Neural cell (in vitro differentiated cells): ENCODE results near the gene PARL. TPM values are rescaled to one million over a fixed set of nuclear protein-coding genes. Genes with fewer than 3 reads are reported as not detected.

Source experiments
- H2AFZ ChIP-seq: fragments of 200-600, 300-800 bp; sonication (generic), shearing (Covaris generic); 2 replicates; pipeline ENCODE4 v1.6.0; 2014; ENCODE audit warnings: low read depth, mild to moderate bottlenecking, antibody characterized with exemption, low read length, moderate library complexity
- H3F3A ChIP-seq: fragments of 200-600 bp; shearing (Covaris generic); 2 replicates; pipeline ENCODE4 v1.6.1; 2016; ENCODE audit warnings: mild to moderate bottlenecking, moderate library complexity, mixed read lengths, antibody characterized with exemption, low read length; ENCODE audit not compliant: insufficient read depth, poor library complexity, severe bottlenecking
- H3K27ac ChIP-seq: fragments of 200-600, 300-800 bp; sonication (generic), shearing (Covaris generic); 2 replicates; pipeline ENCODE4 v1.5.1; 2014; ENCODE audit warnings: mild to moderate bottlenecking, low read length, moderate library complexity
- H3K27me3 ChIP-seq: fragments of 300-800, 200-600 bp; sonication (generic), shearing (Covaris generic); 2 replicates; pipeline ENCODE4 v1.6.0; 2014; ENCODE audit warnings: mild to moderate bottlenecking, low read depth, low read length, moderate library complexity; ENCODE audit not compliant: insufficient read depth
- H3K36me3 ChIP-seq: fragments of 300-800, 200-600 bp; sonication (generic), shearing (Covaris generic); 2 replicates; pipeline ENCODE4 v1.5.1; 2014; ENCODE audit warnings: mild to moderate bottlenecking, antibody characterized with exemption, low read length, moderate library complexity; ENCODE audit not compliant: insufficient read depth
- H3K4me2 ChIP-seq: fragments of 300-800, 200-600 bp; sonication (generic), shearing (Covaris generic); 2 replicates; pipeline ENCODE4 v1.6.0; 2014; ENCODE audit warnings: mild to moderate bottlenecking, low read length
- H3K4me3 ChIP-seq: fragments of 300-800, 200-600 bp; sonication (generic), shearing (Covaris generic); 2 replicates; pipeline ENCODE4 v1.5.1; 2014; ENCODE audit warnings: mild to moderate bottlenecking, low read length, moderate library complexity
- H3K79me2 ChIP-seq: fragments of 200-600 bp; shearing (Covaris generic); replicated peaks from 2 replicates; pipeline ENCODE4 v1.6.0; 2014; ENCODE audit warnings: mild to moderate bottlenecking, low read length, moderate library complexity; ENCODE audit not compliant: insufficient read depth
- H3K9ac ChIP-seq: fragments of 300-800, 200-600 bp; sonication (generic), shearing (Covaris generic); 2 replicates; pipeline ENCODE4 v1.6.1; 2016; ENCODE audit warnings: mild to moderate bottlenecking, low read length, mixed read lengths
- H3K9me2 ChIP-seq: fragments of 200-600 bp; shearing (Covaris generic); 2 replicates; pipeline ENCODE4 v1.6.1; 2016; ENCODE audit warnings: mild to moderate bottlenecking, low read length, mixed read lengths; ENCODE audit not compliant: insufficient read depth
- H3K9me3 ChIP-seq: fragments of 200-600, 300-800 bp; sonication (generic), shearing (Covaris generic); 2 replicates; pipeline ENCODE4 v1.6.1; 2016; ENCODE audit warnings: mild to moderate bottlenecking, mixed run types, low read length, moderate library complexity, mixed read lengths
- H4K20me1 ChIP-seq: fragments of 200-600 bp; shearing (Covaris generic); 2 replicates; pipeline ENCODE4 v1.6.1; 2016; ENCODE audit warnings: mild to moderate bottlenecking, mixed run types; ENCODE audit not compliant: insufficient read depth
- EP300 ChIP-seq: fragments of 450-650 bp; conservative IDR thresholded peaks from 2 replicates; pipeline ENCODE4 v1.6.1; 2014; ENCODE audit warnings: antibody characterized with exemption, mild to moderate bottlenecking, moderate library complexity; ENCODE audit not compliant: poor library complexity, severe bottlenecking
- EZH2 ChIP-seq: fragments of 200-600, 300-800 bp; shearing (Covaris generic), sonication (generic); IDR thresholded peaks from 2 replicates; pipeline ENCODE4 v1.6.1; 2014; ENCODE audit warnings: antibody characterized with exemption, low read length, borderline replicate concordance, mild to moderate bottlenecking; ENCODE audit not compliant: insufficient read depth, poor library complexity, severe bottlenecking
- MXI1 ChIP-seq: fragments of 450-650 bp; conservative IDR thresholded peaks from 2 replicates; pipeline ENCODE4 v1.6.1; 2014; ENCODE audit warnings: antibody characterized with exemption, mild to moderate bottlenecking; ENCODE audit not compliant: poor library complexity, severe bottlenecking
- POLR2AphosphoS5 ChIP-seq: IDR thresholded peaks from 2 replicates; pipeline ENCODE4 v1.6.1; 2012
- RAD21 ChIP-seq: fragments of 450-650 bp; conservative IDR thresholded peaks from 2 replicates; pipeline ENCODE4 v1.6.1; 2014; ENCODE audit warnings: antibody characterized with exemption, mild to moderate bottlenecking, moderate library complexity
- SMC3 ChIP-seq: fragments of 450-650 bp; conservative IDR thresholded peaks from 2 replicates; pipeline ENCODE4 v1.6.1; 2014; ENCODE audit warnings: antibody characterized with exemption, mild to moderate bottlenecking, moderate library complexity; ENCODE audit not compliant: poor library complexity
- TAF1 ChIP-seq: IDR thresholded peaks from 2 replicates; pipeline ENCODE4 v1.6.1; 2012; ENCODE audit warnings: low read depth
- polyA plus RNA-seq: library from polyadenylated mRNA; depleted of rRNA; stranded (reverse); fragments of >200 nt; gene quantifications from 2 replicates; pipeline ENCODE4 v1.2.3, GENCODE V29; 2014
- TF ChIP-seq, protein P1 (sequence below): fragments of 450-650 bp; IDR thresholded peaks from 2 replicates; pipeline ENCODE4 v1.5.1; 2014; ENCODE audit warnings: antibody characterized with exemption, mild to moderate bottlenecking, moderate library complexity; ENCODE audit not compliant: poor library complexity, severe bottlenecking
- TF ChIP-seq, protein P2 (sequence below): IDR thresholded peaks from 2 replicates; pipeline ENCODE4 v1.6.1; 2012; ENCODE audit warnings: borderline replicate concordance

Gene PARL
- polyA plus RNA-seq, 1 donor from 2014 or later, result 59.2 TPM

DNA sequence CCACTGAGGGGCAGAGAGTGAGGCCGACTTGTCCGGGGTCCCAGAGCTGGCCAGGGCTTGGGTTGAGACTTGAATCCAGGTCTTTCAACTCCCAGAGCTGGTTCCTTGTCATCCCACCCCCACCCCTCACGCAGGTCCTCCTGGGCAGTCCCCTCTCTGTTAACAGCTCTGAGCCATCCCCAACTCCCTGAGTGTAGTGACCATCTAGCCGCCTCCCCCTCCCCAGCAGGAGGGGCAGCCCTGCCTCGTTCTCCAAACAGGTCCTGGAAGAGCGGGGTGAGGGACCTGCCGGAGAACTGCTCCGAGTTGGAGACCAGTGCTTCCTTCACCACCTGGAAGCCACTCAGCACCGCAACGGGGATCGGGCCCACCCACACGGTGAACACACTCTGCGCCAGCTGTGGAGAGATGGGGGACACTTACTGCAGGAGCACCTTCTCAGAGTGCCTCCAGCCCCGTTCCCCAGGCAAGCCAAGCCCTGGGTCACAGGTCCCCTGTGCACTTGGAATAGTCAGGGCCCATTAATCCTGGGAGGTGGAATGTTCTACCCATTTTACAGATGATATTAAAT lies 24.4 kb upstream of the PARL start:
- Histone ChIP-seq H2AFZ (no peak overlapping the region), H3K27ac (no peak overlapping the region), H4K20me1 (no peaks in the 10 kb centered on the region), H3K36me3 (no peaks in the 10 kb centered on the region), H3K4me2 (no peak overlapping the region), H3K9ac (no peak overlapping the region), H3K79me2 (no peaks in the 10 kb centered on the region), H3K9me3 (no peaks in the 10 kb centered on the region), H3F3A (no peaks in the 10 kb centered on the region), H3K4me3 (no peak overlapping the region), H3K27me3 (no peaks in the 10 kb centered on the region), H3K9me2 (no peaks in the 10 kb centered on the region)
- no peak for TF ChIP-seq SMC3
- TF ChIP-seq POLR2AphosphoS5, result no peak

DNA sequence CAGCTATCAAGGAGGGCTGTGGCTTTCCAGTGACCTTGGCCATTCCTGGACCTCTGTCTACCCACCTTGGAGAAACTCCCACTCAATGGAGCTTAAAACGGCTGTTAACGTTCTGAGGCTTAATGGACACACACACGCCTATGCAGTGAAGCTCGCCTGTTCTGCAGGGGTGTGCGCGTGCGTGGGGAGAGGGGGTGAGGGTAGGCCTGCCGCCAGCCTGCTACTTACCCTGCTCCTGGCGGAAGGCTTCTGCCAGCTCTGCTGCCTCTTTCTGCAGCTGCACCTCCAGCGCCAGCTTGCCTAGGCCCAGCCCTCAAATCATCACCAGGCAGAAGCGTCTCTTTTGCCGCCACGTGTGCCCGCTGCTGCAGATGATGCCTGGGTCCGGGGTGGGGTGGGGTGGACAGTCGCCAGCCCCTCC lies 23.2 kb upstream of the PARL start:
- no peaks in the 10 kb centered on the region for H4K20me1 ChIP-seq
- no peaks in the 10 kb centered on the region for H3K79me2 ChIP-seq
- H3K9me2 ChIP-seq, result no peaks in the 10 kb centered on the region
- H3K36me3 ChIP-seq, result no peaks in the 10 kb centered on the region
- no peaks in the 10 kb centered on the region for H3K9me3 ChIP-seq
- no peaks in the 10 kb centered on the region for H3F3A ChIP-seq
- no peak overlapping the region for H3K4me2 ChIP-seq
- H3K4me3 ChIP-seq, result no peak overlapping the region
- H3K27ac ChIP-seq, result no peak overlapping the region
- TF ChIP-seq TAF1, result no peak
- TF ChIP-seq RAD21, result no peak
- TF ChIP-seq, protein P1, sequence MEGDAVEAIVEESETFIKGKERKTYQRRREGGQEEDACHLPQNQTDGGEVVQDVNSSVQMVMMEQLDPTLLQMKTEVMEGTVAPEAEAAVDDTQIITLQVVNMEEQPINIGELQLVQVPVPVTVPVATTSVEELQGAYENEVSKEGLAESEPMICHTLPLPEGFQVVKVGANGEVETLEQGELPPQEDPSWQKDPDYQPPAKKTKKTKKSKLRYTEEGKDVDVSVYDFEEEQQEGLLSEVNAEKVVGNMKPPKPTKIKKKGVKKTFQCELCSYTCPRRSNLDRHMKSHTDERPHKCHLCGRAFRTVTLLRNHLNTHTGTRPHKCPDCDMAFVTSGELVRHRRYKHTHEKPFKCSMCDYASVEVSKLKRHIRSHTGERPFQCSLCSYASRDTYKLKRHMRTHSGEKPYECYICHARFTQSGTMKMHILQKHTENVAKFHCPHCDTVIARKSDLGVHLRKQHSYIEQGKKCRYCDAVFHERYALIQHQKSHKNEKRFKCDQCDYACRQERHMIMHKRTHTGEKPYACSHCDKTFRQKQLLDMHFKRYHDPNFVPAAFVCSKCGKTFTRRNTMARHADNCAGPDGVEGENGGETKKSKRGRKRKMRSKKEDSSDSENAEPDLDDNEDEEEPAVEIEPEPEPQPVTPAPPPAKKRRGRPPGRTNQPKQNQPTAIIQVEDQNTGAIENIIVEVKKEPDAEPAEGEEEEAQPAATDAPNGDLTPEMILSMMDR, result no peak
- no peak for TF ChIP-seq POLR2AphosphoS5
- no peak for TF ChIP-seq EZH2
- TF ChIP-seq MXI1, result no peak
- no peak overlapping the region for H2AFZ ChIP-seq
- H3K27me3 ChIP-seq, result no peaks in the 10 kb centered on the region
- no peak overlapping the region for H3K9ac ChIP-seq

DNA sequence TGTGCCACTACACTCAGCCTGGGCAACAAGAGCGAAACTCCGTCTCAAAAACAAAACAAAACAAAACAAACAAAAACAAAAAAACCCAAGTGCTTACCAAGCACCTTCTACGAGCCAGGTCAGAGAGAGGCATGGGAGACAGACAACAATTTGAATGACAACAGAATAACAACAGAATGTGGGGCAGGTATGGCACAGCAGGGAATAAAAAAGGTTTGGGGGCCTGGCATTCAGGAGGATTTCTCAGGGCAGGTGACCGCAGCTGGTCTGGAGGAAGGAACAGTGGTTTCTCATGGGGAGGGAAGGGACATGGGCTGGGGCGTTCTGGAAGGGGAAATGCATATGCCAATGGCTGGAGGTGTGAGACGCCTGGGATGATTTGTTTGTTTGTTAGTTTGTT lies 22.5 kb upstream of the PARL start:
- Histone ChIP-seq H3F3A (no peaks in the 10 kb centered on the region), H3K9me3 (no peaks in the 10 kb centered on the region), H3K27me3 (no peaks in the 10 kb centered on the region), H4K20me1 (no peaks in the 10 kb centered on the region), H3K4me3 (no peak overlapping the region), H3K9me2 (no peaks in the 10 kb centered on the region), H3K27ac (no peak overlapping the region), H3K9ac (no peak overlapping the region), H3K4me2 (no peak overlapping the region), H2AFZ (no peak overlapping the region), H3K79me2 (no peaks in the 10 kb centered on the region), H3K36me3 (no peaks in the 10 kb centered on the region)
- TF ChIP-seq EP300 (no peak), POLR2AphosphoS5 (no peak), TAF1 (no peak), SMC3 (no peak), EZH2 (no peak), RAD21 (no peak), MXI1 (no peak)
- TF ChIP-seq, protein P2, sequence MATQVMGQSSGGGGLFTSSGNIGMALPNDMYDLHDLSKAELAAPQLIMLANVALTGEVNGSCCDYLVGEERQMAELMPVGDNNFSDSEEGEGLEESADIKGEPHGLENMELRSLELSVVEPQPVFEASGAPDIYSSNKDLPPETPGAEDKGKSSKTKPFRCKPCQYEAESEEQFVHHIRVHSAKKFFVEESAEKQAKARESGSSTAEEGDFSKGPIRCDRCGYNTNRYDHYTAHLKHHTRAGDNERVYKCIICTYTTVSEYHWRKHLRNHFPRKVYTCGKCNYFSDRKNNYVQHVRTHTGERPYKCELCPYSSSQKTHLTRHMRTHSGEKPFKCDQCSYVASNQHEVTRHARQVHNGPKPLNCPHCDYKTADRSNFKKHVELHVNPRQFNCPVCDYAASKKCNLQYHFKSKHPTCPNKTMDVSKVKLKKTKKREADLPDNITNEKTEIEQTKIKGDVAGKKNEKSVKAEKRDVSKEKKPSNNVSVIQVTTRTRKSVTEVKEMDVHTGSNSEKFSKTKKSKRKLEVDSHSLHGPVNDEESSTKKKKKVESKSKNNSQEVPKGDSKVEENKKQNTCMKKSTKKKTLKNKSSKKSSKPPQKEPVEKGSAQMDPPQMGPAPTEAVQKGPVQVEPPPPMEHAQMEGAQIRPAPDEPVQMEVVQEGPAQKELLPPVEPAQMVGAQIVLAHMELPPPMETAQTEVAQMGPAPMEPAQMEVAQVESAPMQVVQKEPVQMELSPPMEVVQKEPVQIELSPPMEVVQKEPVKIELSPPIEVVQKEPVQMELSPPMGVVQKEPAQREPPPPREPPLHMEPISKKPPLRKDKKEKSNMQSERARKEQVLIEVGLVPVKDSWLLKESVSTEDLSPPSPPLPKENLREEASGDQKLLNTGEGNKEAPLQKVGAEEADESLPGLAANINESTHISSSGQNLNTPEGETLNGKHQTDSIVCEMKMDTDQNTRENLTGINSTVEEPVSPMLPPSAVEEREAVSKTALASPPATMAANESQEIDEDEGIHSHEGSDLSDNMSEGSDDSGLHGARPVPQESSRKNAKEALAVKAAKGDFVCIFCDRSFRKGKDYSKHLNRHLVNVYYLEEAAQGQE, result no peak
- TF ChIP-seq, protein P1, result no peak
